Omental fat pad (tissue), 4 donors: Measurements from ENCODE around the gene ARFGEF3. TPM values are rescaled to one million over a fixed set of nuclear protein-coding genes. Genes with fewer than 3 reads are reported as not detected.
"Not testable (repeated sequence)": the region's sequence is repeated elsewhere in the genome, so short reads cannot be mapped to it uniquely, and the experiment has no call there.

Experiments used
- ATAC-seq: fragments of 150-250 bp; one replicate; pipeline ENCODE4 v1.9.1; 2016; ENCODE audit warnings: mild to moderate bottlenecking, moderate library complexity; ENCODE audit not compliant: low FRiP score
- DNase-seq: peaks from one replicate; pipeline ENCODE4 v3.0.0-alpha.2; 2019; ENCODE audit warnings: low spot score
- CTCF ChIP-seq, 3 donors: fragments of 450-650 bp; IDR thresholded peaks; one replicate each; pipeline ENCODE4 v1.5.1; 2016 to 2017; ENCODE audit warnings: antibody characterized with exemption in 3 of 3, mild to moderate bottlenecking in 3 of 3, moderate library complexity in 2 of 3
- total RNA-seq, 4 donors: library from RNA; depleted of rRNA; stranded (reverse); fragments of >200 nt; gene quantifications; one replicate each; pipeline ENCODE4 v1.1.0, GENCODE V29; 2016

Gene ARFGEF3
- total RNA-seq, 4 donors from 2014 or later = 4.3 to 12.7 (median 6.8) TPM

- no peak for TF ChIP-seq CTCF (IDR thresholded peaks at IDR 0.05)
- no peak for DNase-seq
- ATAC-seq = no peak
Measured at GRCh38 chr6:138117376-138117914, 44.3 kb upstream of the ARFGEF3 start.

GRCh38 chr6:138119229-138119628 is 42.5 kb upstream of the ARFGEF3 start:
- not testable (repeated sequence) for ATAC-seq, DNase-seq

- ATAC-seq (no peak), DNase-seq (no peak)
- no peak for TF ChIP-seq CTCF (IDR thresholded peaks at IDR 0.05)
Measured at GRCh38 chr6:138119976-138120375, 41.8 kb upstream of the ARFGEF3 start.

- no peak for TF ChIP-seq CTCF (IDR thresholded peaks at IDR 0.05)
- DNase-seq (no peak), ATAC-seq (no peak)
Measured at GRCh38 chr6:138124096-138124495, 37.6 kb upstream of the ARFGEF3 start.

GRCh38 chr6:138128096-138128495 is 33.6 kb upstream of the ARFGEF3 start:
- TF ChIP-seq CTCF (IDR thresholded peaks at IDR 0.05) = no peak
- ATAC-seq = peak; percentile 66
- DNase-seq = no peak

GRCh38 chr6:138129190-138129589 is 32.5 kb upstream of the ARFGEF3 start:
- ATAC-seq (no peak), DNase-seq (no peak)
- TF ChIP-seq CTCF (IDR thresholded peaks at IDR 0.05) = no peak

- TF ChIP-seq CTCF (IDR thresholded peaks at IDR 0.05) = no peak
- DNase-seq (no peak), ATAC-seq (no peak)
Measured at GRCh38 chr6:138142806-138143205, 18.9 kb upstream of the ARFGEF3 start.

GRCh38 chr6:138145402-138145801 is 16.3 kb upstream of the ARFGEF3 start:
- DNase-seq (no peak), ATAC-seq (no peak)
- no peak for TF ChIP-seq CTCF (IDR thresholded peaks at IDR 0.05)
